Neural progenitor cell (in vitro differentiated cells): Measurements from ENCODE around the gene DAO.

Experiments
- CTCF ChIP-seq: fragments of 200-600 bp; sonication (generic); IDR thresholded peaks from 2 replicates; pipeline ENCODE4 v1.5.1; 2017; ENCODE audit warnings: antibody characterized with exemption, mild to moderate bottlenecking
- EZH2 ChIP-seq: fragments of 200-600 bp; sonication (generic); IDR thresholded peaks from 2 replicates; pipeline ENCODE4 v1.6.1; 2017; ENCODE audit warnings: antibody characterized with exemption, mild to moderate bottlenecking, moderate library complexity

GRCh38 chr12:108879615-108880254, at the start of gene DAO:
- TF ChIP-seq CTCF: no peak
- TF ChIP-seq EZH2: no peak
